Heart left ventricle (tissue), 16 donors: ENCODE measurements around the gene ITGA3. TPM values are rescaled to one million over a fixed set of nuclear protein-coding genes. Genes with fewer than 3 reads are reported as not detected.

Experiments
- ATAC-seq, 4 donors: fragments of 200-7000 bp; cut with Tn5 transposase; one replicate each; pipeline ENCODE4 v1.9.1; 2020 to 2022; ENCODE audit warnings: moderate library complexity in 4 of 4, mild to moderate bottlenecking in 3 of 4, moderate number of reproducible peaks in 1 of 4
- DNase-seq, 5 donors: peaks; one replicate each; pipeline ENCODE4 v3.0.0-alpha.2; 2020
- H3K27ac ChIP-seq, 12 donors: fragments of 200-600 bp; sonication (generic) in 4 of 12; one replicate each; pipeline versions ENCODE4 v1.5.0 to v1.8.0; 2016 to 2022; ENCODE audit warnings: mild to moderate bottlenecking in 2 of 12
- H3K27me3 ChIP-seq, 9 donors: fragments of 200-600 bp; sonication (generic) in 2 of 9; one replicate each; pipeline versions ENCODE4 v1.5.1 to v1.8.0; 2016 to 2022; ENCODE audit warnings: mild to moderate bottlenecking in 3 of 9
- H3K36me3 ChIP-seq, 9 donors: fragments of 200-600 bp; sonication (generic) in 2 of 9; one replicate each; pipeline versions ENCODE4 v1.5.0 to v1.8.0; 2018 to 2022; ENCODE audit warnings: mild to moderate bottlenecking in 2 of 9
- H3K4me1 ChIP-seq, 12 donors: fragments of 200-600 bp; sonication (generic) in 4 of 12; one replicate each; pipeline versions ENCODE4 v1.5.0 to v1.8.0; 2016 to 2022; ENCODE audit warnings: mild to moderate bottlenecking in 3 of 12
- H3K4me3 ChIP-seq, 12 donors: fragments of 200-600 bp; sonication (generic) in 4 of 12; one replicate each; pipeline versions ENCODE4 v1.5.0 to v1.8.0; 2017 to 2022; ENCODE audit warnings: mild to moderate bottlenecking in 9 of 12, moderate library complexity in 4 of 12
- H3K9me3 ChIP-seq, 12 donors: fragments of 200-600 bp; sonication (generic) in 4 of 12; one replicate each; pipeline versions ENCODE4 v1.5.0 to v1.8.0; 2016 to 2022; ENCODE audit warnings: mild to moderate bottlenecking in 1 of 12
- POLR2A ChIP-seq, 2 donors: fragments of 450-650 bp; IDR thresholded peaks; one replicate each; pipeline ENCODE4 v1.6.1; 2017; ENCODE audit warnings: antibody characterized with exemption in 2 of 2, mild to moderate bottlenecking in 2 of 2, moderate library complexity in 2 of 2
- WGBS, 4 donors: extraction: QIAGEN DNeasy Blood & Tissue Kit in 2 of 4; methylation state at CpG; one replicate each; pipeline versions ENCODE4 v1.1.5 to v1.1.7; 2013 to 2018; 5-methylcytosine and 5-hydroxymethylcytosine counted together
- intact Hi-C, 10 donors: fragments of 100-400 bp; cut with DNase I; formaldehyde crosslinking; loops; one replicate each; pipeline versions ENCODE4 v1.11.1 to v1.14.2; 2022
- polyA plus RNA-seq, 2 donors: library from polyadenylated mRNA; stranded (reverse); fragments of 200-250 nt; gene quantifications; one replicate each; pipeline ENCODE4 v1.2.3, GENCODE V29; 2013
- total RNA-seq, 9 donors: library from RNA; depleted of rRNA in 2 of 9; stranded (reverse); fragments of >200 nt in 2 of 9; fragmentation: NEBNext Ultra II Directional in 3 of 9; extraction: Animal tissue kit (Norgen Biotek cat#: 25700) in 3 of 9; gene quantifications; one replicate each; pipeline versions ENCODE4 v1.1.0 to v1.2.4, GENCODE V29; 2016 to 2023
- TF ChIP-seq, protein P1 (sequence below), 12 donors: fragments of 200-600 bp; sonication (generic) in 4 of 12; IDR thresholded peaks; one replicate each; pipeline versions ENCODE4 v1.5.0 to v1.8.0; 2018 to 2022; ENCODE audit warnings: antibody characterized with exemption in 12 of 12, mild to moderate bottlenecking in 5 of 12
- donor health status: ischemic (EF 13 %, LVEDD 7.1; RV severe dilation, severe dysfunction).
- donor health status: healthy with polysubstance abuse.
- donor health status: DM: no; HTN: yes; CAD: no.
- donor health status: DM: no; HTN: no; CAD: no.
- donor health status: ischemic (EF 25% LVEDD 6.9; RV normal size, moderate dysfunction).
- donor health status: ischemic (EF 25% LVEDD 5.7; RV mildly dilated, moderate dysfunction).
- donor health status: healthy.
- donor health status: DM: yes; HTN: yes; CAD: no.
- donor health status: ischemic (EF 35%, LVEDD 5.7; RV mildly dilated, moderate dysfunction).
- donor health status: nonischemic (EF 11% LVEDD 7.7; RV severe dilation, severe dysfunction).
- donor health status: DM: yes; HTN: yes; CAD: no.
- donor health status: PGD.
- donor health status: ischemic (EF 29% LVEDD 5.4; RV normal size, mild dysfunction).
- donor health status: nonischemic (EF 23%, LVEDD 6.1; RV moderate dilation, normal function).

ITGA3 gene
- total and polyA plus RNA-seq, 11 donors: 16.8 to 72.9 (median 23.6) TPM

DNA sequence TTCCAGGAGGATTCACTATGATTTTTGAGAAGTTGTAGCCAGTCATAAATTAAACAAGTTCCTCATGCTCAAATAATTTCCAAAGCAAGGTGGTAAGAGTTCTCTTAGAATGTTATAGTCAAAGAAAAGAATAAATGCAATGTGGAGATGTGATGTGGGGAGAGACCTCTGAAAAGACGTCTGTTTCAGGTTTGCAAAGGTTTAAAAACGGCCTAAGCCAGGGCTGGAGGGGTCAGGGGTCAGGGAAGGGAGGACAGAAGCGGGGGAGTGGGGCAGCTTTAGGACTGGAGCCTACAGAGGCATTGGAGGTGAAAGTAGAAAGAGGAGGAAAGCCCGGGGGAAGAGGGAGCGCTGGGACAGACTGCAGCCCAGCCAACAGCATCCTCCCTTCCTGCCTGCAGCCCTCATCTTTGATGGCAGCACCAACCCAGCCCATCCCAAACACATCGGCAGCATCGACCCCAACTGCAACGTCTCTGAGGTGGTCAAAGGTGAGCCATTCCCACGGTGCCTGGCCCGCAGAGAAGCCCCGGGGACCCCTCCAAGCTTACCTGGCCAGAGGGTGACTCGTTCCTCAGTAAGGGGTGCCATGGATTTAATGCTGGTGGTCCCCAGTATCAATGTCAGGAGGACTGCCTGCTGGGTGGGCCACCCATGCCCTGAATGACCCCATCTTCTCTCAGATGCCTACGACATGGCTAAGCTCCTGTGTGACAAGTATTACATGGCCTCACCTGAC is 50.7 kb downstream of the ITGA3 start:
- no peaks in the 10 kb centered on the region for H3K27me3 ChIP-seq
- WGBS, 4 donors: 68 to 75% (median 73%) methylated on average over 12 to 13 of the region's 13 CpGs
- intact Hi-C loops: loop anchor here in 1 of 10 donors (10.0 kb wide), 1 partner anchor 258 kb away; no protein-coding TSS in a partner anchor
- H3K27ac ChIP-seq: no peak overlapping the region
- H3K4me1 ChIP-seq: peaks cover 0 to 44% (median 22%) of the 10 kb centered on the region in 12 donors
- DNase-seq (peak in 1 of 5 donors; percentile 16), ATAC-seq (no peak)
- H3K9me3 ChIP-seq: no peaks in the 10 kb centered on the region
- H3K4me3 ChIP-seq: no peak overlapping the region
- TF ChIP-seq, protein P1, sequence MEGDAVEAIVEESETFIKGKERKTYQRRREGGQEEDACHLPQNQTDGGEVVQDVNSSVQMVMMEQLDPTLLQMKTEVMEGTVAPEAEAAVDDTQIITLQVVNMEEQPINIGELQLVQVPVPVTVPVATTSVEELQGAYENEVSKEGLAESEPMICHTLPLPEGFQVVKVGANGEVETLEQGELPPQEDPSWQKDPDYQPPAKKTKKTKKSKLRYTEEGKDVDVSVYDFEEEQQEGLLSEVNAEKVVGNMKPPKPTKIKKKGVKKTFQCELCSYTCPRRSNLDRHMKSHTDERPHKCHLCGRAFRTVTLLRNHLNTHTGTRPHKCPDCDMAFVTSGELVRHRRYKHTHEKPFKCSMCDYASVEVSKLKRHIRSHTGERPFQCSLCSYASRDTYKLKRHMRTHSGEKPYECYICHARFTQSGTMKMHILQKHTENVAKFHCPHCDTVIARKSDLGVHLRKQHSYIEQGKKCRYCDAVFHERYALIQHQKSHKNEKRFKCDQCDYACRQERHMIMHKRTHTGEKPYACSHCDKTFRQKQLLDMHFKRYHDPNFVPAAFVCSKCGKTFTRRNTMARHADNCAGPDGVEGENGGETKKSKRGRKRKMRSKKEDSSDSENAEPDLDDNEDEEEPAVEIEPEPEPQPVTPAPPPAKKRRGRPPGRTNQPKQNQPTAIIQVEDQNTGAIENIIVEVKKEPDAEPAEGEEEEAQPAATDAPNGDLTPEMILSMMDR (IDR thresholded peaks at IDR 0.05): no peak
- no peak for TF ChIP-seq POLR2A (IDR thresholded peaks at IDR 0.05)
- H3K36me3 ChIP-seq: peaks cover 0 to 74% (median 56%) of the 10 kb centered on the region in 9 donors

DNA sequence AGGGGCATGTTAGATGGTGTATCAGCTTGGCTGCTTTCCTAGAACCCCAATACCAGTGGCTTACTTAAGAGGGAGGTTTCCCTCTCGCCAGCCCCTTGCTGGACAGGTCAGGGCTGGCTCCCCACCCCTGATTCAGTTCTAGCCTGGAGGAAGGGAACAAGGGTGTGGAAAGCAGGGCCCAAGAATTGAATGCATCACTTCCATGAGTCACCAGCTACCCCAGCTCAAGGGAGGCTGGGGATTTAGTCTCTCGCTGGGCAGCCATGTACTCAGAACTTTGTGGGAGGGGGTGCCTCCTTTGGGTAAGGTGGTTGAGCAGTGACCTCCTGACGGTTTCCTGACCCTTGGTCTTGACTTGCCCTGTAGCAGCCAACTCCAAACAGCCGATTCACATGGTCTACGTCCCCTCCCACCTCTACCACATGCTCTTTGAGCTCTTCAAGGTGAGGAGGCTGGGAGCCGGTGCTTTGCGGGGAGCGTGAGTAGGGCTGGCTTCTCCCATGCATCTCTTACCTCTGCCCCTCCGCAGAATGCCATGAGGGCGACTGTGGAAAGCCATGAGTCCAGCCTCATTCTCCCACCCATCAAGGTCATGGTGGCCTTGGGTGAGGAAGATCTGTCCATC is 52.0 kb downstream of the ITGA3 start:
- TF ChIP-seq, protein P1 (IDR thresholded peaks at IDR 0.05): no peak
- TF ChIP-seq POLR2A (IDR thresholded peaks at IDR 0.05): no peak
- Histone ChIP-seq H3K36me3 (peaks cover 0 to 74% (median 56%) of the 10 kb centered on the region in 9 donors), H3K27me3 (no peaks in the 10 kb centered on the region), H3K4me1 (peaks cover 6 to 45% (median 29%) of the 10 kb centered on the region in 12 donors), H3K27ac (peak overlapping the region in 10 of 12 donors; percentile 22 to 97 (median 50)), H3K4me3 (no peak overlapping the region), H3K9me3 (no peaks in the 10 kb centered on the region)
- intact Hi-C loops: loop anchor here in 1 of 10 donors (10.0 kb wide), 1 partner anchor 257 kb away; no protein-coding TSS in a partner anchor
- DNase-seq: peak in 1 of 5 donors; percentile 32
- WGBS, 4 donors: 82 to 90% (median 85%) methylated on average over 10 of the region's 10 CpGs
- no peak for ATAC-seq

DNA sequence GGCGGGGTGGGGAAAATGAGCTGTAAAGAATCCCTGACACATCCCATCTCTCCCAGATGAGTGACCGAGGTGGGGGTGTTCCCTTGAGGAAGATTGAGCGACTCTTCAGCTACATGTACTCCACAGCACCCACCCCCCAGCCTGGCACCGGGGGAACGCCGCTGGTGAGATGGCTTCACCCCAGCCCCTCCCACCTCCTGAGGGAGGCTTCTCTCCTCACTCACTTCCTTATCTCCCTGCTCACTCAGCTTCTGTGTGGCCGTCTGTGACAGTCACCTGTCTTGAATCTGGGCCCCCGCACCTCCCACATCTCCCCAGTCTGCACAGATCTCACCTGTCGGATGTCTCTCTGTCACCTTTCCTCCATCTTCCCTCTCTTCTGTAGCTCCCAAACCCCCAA is 52.6 kb downstream of the ITGA3 start:
- H3K4me3 ChIP-seq: no peak overlapping the region
- DNase-seq: peak in 1 of 5 donors; percentile 46
- no peak for TF ChIP-seq POLR2A (IDR thresholded peaks at IDR 0.05)
- TF ChIP-seq, protein P1 (IDR thresholded peaks at IDR 0.05): no peak
- peak overlapping the region in 10 of 12 donors; percentile 22 to 97 (median 50) for H3K27ac ChIP-seq
- no peak for ATAC-seq
- no peaks in the 10 kb centered on the region for H3K27me3 ChIP-seq
- H3K36me3 ChIP-seq: peaks cover 0 to 71% (median 53%) of the 10 kb centered on the region in 9 donors
- H3K9me3 ChIP-seq: no peaks in the 10 kb centered on the region
- H3K4me1 ChIP-seq: peaks cover 6 to 45% (median 29%) of the 10 kb centered on the region in 12 donors
- WGBS, 4 donors: 65 to 75% (median 73%) methylated on average over 9 of the region's 9 CpGs
- intact Hi-C loops: loop anchor here in 1 of 10 donors (10.0 kb wide), 1 partner anchor 256 kb away; no protein-coding TSS in a partner anchor

DNA sequence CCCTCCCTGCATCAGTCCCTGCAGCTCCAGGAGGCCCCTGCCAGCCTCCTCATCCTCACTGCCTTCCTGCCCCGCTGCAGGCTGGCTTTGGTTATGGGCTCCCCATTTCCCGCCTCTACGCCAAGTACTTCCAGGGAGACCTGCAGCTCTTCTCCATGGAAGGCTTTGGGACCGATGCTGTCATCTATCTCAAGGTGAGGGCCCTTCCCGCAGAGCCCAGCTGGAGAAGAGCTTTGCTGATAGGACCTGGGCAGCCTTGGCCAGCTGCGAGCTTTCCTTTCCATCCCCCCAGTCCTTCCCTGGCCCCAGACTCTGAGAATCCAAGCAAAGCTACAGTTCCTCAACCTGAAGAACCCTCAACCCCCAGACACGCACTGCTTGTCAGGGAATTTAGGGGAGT is 53.3 kb downstream of the ITGA3 start:
- Histone ChIP-seq H3K27ac (peak overlapping the region in 8 of 12 donors; percentile 40 to 99 (median 96)), H3K4me3 (no peak overlapping the region), H3K36me3 (peaks cover 0 to 66% (median 53%) of the 10 kb centered on the region in 9 donors), H3K9me3 (no peaks in the 10 kb centered on the region), H3K4me1 (peaks cover 6 to 50% (median 29%) of the 10 kb centered on the region in 12 donors), H3K27me3 (no peaks in the 10 kb centered on the region)
- WGBS, 4 donors: 71 to 82% (median 76%) methylated on average over 7 of the region's 7 CpGs
- no peak for TF ChIP-seq POLR2A (IDR thresholded peaks at IDR 0.05)
- TF ChIP-seq, protein P1 (IDR thresholded peaks at IDR 0.05): no peak
- peak in 1 of 5 donors; percentile 13 for DNase-seq
- intact Hi-C loops: loop anchor here in 1 of 10 donors (10.0 kb wide), 1 partner anchor 256 kb away; no protein-coding TSS in a partner anchor
- no peak for ATAC-seq
